ENCODE data around the gene SRPK3.
"Not testable (repeated sequence)": the region's sequence is repeated elsewhere in the genome, so short reads cannot be mapped to it uniquely, and the experiment has no call there.

Gene SRPK3

GRCh38 chrX:153746359-153746758 is 34.5 kb upstream of the SRPK3 start:
- DNase-seq (ENCODE audit: low read depth) = no peak

GRCh38 chrX:153746991-153747390 is 33.9 kb upstream of the SRPK3 start:
- not testable (repeated sequence) for DNase-seq (ENCODE audit: low read depth)

GRCh38 chrX:153749017-153749416 is 31.8 kb upstream of the SRPK3 start:
- DNase-seq (ENCODE audit: low read depth) = not testable (repeated sequence)

GRCh38 chrX:153750127-153750774 is 30.6 kb upstream of the SRPK3 start:
- DNase-seq (ENCODE audit: low read depth) = no peak

GRCh38 chrX:153755136-153755535 is 25.7 kb upstream of the SRPK3 start:
- DNase-seq (ENCODE audit: low read depth) = no peak

- DNase-seq (ENCODE audit: low read depth) = no peak
These were observed 19.0 kb upstream of the SRPK3 start for GRCh38 chrX:153761863-153762262.

GRCh38 chrX:153762626-153763173 is 18.1 kb upstream of the SRPK3 start:
- DNase-seq (ENCODE audit: low read depth) = no peak

GRCh38 chrX:153763298-153763932 is 17.4 kb upstream of the SRPK3 start:
- no peak for DNase-seq (ENCODE audit: low read depth)

- DNase-seq (ENCODE audit: low read depth) = peak; percentile 79
These were observed 16.7 kb upstream of the SRPK3 start, which contains the start of gene PLXNB3 for GRCh38 chrX:153763989-153764755. Gene PLXNB3, plus strand, starts transcription at chrX:153764249. Its CDS starts 1,287 bp downstream, at chrX:153765536.

GRCh38 chrX:153764786-153765137 is 16.1 kb upstream of the SRPK3 start:
- no peak for DNase-seq (ENCODE audit: low read depth)

- peak; percentile 51 for DNase-seq (ENCODE audit: low read depth)
These were observed 15.4 kb upstream of the SRPK3 start for GRCh38 chrX:153765138-153766079.

GRCh38 chrX:153766098-153766817 is 14.6 kb upstream of the SRPK3 start:
- DNase-seq (ENCODE audit: low read depth) = peak; percentile 84

GRCh38 chrX:153766871-153767673 is 13.8 kb upstream of the SRPK3 start:
- no peak for DNase-seq (ENCODE audit: low read depth)

GRCh38 chrX:153767674-153768055 is 13.2 kb upstream of the SRPK3 start:
- no peak for DNase-seq (ENCODE audit: low read depth)

GRCh38 chrX:153768311-153769157 is 12.3 kb upstream of the SRPK3 start:
- no peak for DNase-seq (ENCODE audit: low read depth)

GRCh38 chrX:153769158-153769864 is 11.5 kb upstream of the SRPK3 start:
- DNase-seq (ENCODE audit: low read depth) = no peak

- DNase-seq (ENCODE audit: low read depth) = no peak
These were observed 10.8 kb upstream of the SRPK3 start for GRCh38 chrX:153769865-153770600.
